Left renal cortex interstitium (tissue), 4 donors: ENCODE measurements around the gene CMIP. TPM values are rescaled to one million over a fixed set of nuclear protein-coding genes. Genes with fewer than 3 reads are reported as not detected.

ENCODE experiments used
- DNase-seq, 4 donors: peaks; one replicate each; pipeline ENCODE4 v3.0.0-alpha.2; 2013; ENCODE audit warnings: low read depth in 4 of 4, low spot score in 2 of 4, missing footprints in 1 of 4
- polyA plus RNA-seq, 4 donors: library from polyadenylated mRNA; unstranded; fragments of 120-200 nt; gene quantifications; one replicate each; pipeline ENCODE4 v1.2.1, GENCODE V29; 2013; ENCODE audit not compliant: insufficient read length in 4 of 4

The CMIP gene
- polyA plus RNA-seq, 4 donors = 39.5 to 53.2 (median 42.3) TPM

GRCh38 chr16:81544700-81545271 is 100.2 kb downstream of the CMIP start:
- DNase-seq = no peak

DNA sequence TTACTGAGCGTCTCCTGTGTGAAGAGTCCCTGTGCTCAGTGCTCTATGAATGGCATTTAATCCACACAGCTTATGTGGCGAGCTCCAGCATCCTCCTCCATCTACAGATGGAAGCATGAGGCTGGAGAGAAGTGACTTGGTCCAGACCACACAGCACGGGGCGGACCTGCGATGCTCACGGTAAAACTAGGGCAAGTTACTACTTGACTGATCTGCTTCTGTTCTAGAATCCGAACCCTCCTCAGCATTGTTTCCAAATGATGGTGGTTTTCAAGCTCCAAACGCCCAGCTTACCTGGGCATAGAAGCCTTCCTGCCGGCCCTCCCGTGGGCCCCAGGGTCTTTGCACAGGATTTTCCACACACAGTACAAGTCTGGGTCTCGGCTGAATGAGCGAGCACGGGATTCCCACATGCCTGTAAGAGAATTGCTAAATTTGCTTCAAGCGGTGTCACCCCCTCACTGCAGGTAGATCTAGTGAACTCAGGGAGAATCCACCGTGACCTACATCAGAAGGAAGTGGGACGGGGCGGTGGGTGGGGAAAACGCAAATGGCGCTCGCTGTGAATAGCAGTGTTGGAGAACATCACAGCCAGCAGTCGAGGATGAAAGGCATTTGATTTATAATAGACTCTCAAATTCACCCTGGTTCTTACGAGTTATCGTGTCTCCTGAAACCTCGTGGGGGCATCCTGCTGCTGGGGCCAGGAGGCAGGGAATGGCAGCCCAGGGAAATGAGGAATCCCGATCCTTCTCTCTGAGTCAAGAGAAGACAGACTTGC is 101.1 kb downstream of the CMIP start:
- no peak for DNase-seq

GRCh38 chr16:81546781-81547180 is 102.2 kb downstream of the CMIP start:
- peak in 1 of 4 donors; percentile 58 for DNase-seq

- no peak for DNase-seq
Measured at GRCh38 chr16:81547194-81547938, 102.8 kb downstream of the CMIP start.

- no peak for DNase-seq
Measured at GRCh38 chr16:81547939-81548216, 103.3 kb downstream of the CMIP start.

DNA sequence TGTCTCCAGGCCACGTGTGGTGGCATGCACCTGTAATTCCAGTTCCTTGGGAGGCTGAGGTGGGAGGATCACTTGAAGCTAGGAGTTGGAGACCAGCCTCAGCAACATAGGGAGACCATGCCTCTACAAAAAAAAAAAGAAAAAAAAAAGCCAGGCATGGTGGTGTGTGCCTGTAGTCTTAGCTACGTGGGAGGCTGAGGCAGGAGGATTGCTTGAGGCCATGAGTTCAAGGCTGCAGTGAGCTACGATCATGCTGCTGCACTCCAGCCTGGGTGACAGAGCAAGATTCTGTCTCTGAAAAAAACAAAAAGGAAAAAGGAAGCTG is 103.9 kb downstream of the CMIP start:
- DNase-seq = no peak

DNA sequence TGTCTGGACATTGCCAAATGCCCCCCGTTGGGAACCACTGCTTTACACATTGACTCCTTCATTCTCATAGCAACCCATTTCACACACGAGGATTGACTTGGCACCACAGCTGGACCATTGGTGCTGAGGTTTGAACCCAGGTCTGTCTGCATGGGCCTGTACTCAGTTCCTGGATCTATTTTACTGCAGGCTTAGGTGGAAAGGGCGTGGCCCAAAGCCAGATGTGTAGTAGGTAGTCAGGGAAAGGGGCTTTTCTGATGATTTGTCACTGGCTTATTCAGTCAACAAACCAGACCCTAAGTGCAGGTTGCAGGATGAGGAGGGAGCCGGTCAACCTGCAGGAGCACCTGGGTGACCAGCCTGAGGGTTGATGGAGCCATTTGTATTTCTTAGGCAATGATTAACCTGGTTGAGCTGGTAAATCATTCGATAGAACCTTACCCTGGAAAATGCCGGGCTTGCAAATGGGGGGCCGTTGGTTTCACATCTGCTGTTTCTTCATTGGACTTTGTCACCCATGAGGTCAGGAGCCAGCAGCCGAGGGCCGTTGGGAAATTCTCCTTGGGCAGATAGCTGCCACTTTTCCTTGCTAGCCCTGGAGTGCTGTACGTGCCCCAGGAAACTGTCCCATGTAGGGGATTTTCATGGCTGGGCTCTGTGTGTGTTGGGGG is 104.4 kb downstream of the CMIP start:
- DNase-seq = peak in 2 of 4 donors; percentile 42 to 69

GRCh38 chr16:81549547-81550431 is 105.2 kb downstream of the CMIP start:
- no peak for DNase-seq

DNA sequence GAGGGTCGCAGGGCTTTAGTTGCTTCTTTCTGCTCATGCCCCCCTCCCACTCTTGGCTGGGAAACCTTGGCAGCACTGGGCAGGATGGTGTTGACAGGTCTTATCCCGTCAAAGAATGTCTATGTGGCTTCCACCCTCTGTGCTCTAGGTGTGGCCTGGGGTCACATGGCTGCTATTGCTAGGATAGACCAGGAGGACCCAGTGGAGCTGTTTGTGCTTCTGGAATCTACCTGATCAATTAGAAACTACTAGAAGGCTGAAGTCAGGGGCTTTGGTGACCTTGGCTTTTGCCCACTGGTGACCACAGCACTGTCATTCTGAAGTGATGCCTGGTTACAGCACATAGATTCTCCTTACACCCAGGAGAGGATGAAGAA is 105.8 kb downstream of the CMIP start:
- DNase-seq = no peak

DNA sequence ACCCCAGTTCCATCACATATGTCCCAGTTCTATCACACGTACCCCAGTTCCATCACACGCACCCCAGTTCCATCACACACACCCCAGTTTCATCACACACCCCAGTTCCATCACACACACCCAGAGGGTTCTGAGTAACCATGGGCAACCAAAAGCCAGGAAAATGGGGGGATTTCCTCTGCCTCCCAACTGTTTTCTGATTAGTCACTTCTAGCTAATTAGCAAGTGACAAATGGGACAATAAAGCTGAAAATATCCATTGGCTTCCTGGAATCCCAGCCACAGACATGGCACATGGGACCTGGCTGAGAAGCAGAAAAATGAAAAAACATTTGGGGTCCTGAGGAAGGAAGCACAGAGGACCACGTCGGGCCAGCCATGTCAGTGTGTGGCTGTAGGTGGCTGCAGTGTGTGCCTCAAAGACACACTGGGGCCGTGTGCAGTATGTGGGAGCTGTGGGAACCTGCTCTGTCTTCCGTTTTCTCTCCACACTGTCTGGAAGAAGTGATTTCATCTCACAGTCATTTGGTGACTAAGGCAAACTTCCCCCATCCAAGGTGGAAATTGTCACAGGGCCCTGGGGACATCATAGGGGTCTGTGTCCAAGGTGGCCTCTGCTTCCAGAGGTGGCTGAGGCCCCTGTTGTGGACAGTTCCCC is 106.7 kb downstream of the CMIP start:
- no peak for DNase-seq

DNA sequence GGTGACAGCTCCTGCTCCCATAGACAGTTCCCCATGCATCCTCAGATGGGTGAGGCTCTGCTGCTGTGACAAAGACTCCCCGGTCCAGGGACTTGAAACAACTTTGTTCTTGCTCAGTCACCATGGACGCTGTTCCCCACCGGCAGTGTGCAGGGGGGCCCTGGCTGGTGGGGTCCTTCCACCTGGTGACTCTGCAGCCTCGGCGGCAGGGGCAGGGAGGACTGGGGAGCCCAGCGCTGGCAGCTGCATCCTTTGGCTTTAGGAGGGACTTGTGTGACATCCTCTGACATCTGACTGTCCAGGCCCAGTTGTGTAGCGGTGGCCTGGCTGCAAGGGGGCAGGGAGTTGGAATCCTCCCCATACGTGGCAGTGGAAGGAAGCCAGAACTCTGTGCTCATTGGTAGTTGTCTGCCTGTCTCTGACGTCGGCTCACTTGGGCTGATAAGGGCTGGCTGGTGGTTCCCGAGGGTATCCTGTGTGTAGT is 107.3 kb downstream of the CMIP start:
- DNase-seq = no peak

DNA sequence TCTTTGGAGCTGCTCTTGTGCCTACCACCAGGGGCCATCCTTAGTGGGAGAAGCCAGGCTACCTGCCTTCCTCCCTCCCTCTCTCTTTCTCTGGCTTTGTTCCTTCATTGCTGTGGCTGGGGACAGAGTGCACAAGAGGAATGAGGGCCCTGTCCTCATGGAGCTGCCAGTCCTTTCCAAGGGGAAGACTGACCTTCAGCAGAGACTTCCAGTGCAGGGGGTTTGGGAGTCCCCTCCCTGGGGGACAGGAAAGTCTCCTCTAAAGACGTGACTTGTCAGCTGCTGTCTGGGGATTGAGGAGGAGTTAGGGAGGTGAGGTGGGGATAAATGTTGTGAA is 108.1 kb downstream of the CMIP start:
- no peak for DNase-seq

DNA sequence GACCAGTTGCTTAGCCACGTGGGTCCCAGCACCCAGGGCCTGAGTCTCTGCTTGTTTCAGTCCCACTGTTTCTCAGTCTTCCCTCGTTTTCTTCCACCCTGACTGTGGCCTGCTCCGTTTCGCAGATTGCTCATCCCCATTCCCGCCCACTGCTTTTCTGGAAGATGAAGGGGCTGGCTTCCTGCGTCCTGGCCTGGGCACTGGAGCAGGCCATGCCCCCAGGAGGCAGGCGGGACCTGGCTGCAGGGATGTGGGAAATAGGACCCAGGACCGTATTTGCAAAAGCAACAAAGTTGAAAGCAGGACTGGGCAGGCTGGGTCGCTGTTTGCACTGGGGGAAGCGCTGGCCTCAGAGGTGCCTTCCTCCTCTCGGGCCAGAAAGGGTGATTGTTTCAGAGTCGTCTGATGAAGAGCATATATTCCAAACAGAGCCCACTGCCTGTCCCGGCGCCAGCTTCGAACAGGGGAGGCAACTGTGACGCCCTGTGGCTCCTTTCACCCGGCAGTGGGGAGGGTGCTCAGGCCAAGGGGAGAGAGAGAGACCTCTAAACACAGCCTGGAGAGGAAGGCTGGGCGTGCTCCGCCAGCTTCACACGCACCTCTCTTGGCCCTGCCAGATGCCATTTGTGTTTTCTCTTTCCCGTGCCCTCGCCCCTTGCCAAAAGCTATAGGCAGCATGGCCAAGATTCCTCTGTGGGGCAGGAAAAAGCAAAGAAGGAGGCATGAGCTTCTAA is 108.6 kb downstream of the CMIP start:
- DNase-seq = no peak

DNA sequence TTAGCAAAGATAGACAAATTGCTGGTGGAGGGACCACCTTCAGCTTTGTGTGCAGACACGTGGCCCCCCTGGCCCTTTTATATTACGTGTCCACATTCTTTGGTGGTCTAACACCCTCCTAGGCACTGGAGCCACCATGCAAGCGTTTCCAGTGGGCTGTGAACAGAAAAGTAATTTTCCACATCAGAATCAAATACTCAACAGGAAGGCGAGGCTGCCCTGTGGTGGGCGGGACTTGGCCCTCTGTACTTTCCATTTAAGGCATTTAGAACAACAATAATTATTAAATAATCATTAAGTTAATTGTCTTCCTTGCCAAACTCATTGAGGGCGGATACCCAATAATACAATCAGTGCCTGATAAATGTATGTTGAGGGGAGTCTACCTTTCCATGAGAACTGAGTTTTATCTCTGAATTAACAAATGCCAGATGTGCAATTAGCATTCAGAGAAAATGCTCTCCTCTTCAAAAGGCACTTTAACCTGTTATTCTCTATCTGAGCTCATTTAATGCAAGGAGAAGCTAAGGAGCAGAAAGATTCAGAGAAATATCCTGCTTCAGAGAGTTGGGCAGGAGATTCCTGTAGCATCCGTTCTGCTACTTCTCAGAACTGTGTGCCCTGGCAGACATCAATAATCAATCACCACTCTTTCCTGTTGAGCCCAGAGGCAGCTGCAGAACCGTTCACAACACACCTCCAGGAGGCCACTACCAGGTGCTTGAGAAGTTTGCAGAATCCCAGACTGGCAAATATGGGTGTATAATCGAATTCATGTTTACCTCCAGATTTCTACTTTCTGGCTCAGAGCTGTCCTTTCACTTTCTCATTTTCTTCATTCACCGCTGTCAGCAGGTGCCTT is 109.4 kb downstream of the CMIP start:
- no peak for DNase-seq

DNA sequence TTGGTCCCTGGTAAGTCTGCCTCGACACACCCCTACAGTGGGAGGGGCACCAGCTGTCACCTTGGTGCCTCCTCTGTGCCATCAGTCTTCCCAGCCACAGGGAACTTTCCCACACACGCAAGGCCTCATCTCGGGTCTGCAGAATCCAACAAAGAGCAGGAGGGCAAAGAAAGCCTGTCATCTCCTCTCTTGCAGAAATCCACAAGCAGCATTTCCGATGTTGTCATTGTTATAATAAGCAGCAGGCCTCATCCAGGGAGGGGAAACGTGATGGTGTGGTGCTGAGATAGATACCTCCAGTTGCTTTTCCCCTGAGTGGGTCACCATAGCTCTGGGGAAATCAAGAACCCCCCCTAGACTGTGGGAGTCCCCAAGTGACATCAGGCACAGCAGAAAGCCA is 110.4 kb downstream of the CMIP start:
- DNase-seq = no peak

DNA sequence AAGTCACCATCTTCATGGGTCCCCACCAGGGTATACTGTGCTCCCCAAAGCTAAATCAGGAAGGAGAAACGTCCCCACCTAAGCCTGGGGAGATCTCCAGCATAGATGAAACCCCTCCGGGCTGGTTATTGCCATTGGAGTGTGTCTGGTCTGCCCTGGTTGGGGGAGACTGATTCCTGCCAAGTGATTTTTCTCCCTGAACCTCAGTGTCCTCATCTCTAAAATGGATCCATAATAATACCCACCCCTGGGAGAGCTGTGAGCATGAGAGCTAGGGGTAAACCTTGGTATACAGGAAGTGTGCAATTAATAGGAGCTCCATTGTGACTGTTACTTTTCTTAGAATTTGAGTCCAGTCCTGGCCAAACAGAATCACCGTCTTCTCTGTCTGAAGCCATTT is 111.1 kb downstream of the CMIP start:
- no peak for DNase-seq

DNA sequence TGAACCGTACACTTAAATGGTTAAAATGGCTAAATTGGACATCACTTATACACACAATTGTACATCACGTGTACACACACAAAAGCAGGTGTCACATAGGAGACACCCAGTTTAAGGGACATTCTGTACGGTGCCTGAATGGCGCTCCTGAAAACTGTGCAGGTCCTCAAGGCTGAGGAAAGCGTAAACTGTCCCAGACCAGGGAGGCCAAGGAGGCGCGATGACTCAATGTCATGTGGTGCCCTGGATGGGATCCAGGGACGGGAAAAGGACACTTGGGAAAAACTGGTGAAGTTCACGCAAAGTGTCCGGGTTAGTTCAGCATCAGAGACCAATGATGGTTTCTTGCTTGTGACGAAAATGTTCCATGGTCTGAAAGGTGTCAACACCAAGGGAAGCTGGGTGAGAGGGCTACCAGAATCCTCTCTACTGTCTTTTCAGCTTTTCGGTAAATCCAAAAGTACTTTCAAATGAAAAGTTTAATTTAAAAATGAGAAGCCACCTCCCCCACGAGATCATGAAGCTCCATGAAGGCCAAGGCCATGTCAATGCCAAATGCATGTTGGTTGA is 112.2 kb downstream of the CMIP start:
- no peak for DNase-seq

GRCh38 chr16:81558077-81558443 is 113.5 kb downstream of the CMIP start:
- DNase-seq = no peak
